ENCODE measurements around the gene VARS2.

- TF ChIP-seq, protein P1, sequence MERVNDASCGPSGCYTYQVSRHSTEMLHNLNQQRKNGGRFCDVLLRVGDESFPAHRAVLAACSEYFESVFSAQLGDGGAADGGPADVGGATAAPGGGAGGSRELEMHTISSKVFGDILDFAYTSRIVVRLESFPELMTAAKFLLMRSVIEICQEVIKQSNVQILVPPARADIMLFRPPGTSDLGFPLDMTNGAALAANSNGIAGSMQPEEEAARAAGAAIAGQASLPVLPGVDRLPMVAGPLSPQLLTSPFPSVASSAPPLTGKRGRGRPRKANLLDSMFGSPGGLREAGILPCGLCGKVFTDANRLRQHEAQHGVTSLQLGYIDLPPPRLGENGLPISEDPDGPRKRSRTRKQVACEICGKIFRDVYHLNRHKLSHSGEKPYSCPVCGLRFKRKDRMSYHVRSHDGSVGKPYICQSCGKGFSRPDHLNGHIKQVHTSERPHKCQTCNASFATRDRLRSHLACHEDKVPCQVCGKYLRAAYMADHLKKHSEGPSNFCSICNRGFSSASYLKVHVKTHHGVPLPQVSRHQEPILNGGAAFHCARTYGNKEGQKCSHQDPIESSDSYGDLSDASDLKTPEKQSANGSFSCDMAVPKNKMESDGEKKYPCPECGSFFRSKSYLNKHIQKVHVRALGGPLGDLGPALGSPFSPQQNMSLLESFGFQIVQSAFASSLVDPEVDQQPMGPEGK (CRISPR knock-in tag; IDR thresholded peaks at IDR 0.05; ENCODE audit: borderline replicate concordance), result no peak
- TF ChIP-seq ESRRG (CRISPR knock-in tag; IDR thresholded peaks at IDR 0.05) (no peak), GLIS3 (CRISPR knock-in tag; IDR thresholded peaks at IDR 0.05) (no peak), POU6F1 (CRISPR knock-in tag; IDR thresholded peaks at IDR 0.05; ENCODE audit: borderline replicate concordance, low read depth) (no peak), ZFP30 (CRISPR knock-in tag; IDR thresholded peaks at IDR 0.05) (no peak), TCF4 (CRISPR knock-in tag; IDR thresholded peaks at IDR 0.05; ENCODE audit: borderline replicate concordance) (no peak), TOX (CRISPR knock-in tag; IDR thresholded peaks at IDR 0.05; ENCODE audit: borderline replicate concordance) (no peak), RARB (CRISPR knock-in tag; IDR thresholded peaks at IDR 0.05) (no peak), ZC3H10 (CRISPR knock-in tag; IDR thresholded peaks at IDR 0.05) (no peak), ZFP3 (CRISPR knock-in tag; IDR thresholded peaks at IDR 0.05) (no peak), ISL1 (CRISPR knock-in tag; IDR thresholded peaks at IDR 0.05) (no peak)
- TF ChIP-seq, protein P2, sequence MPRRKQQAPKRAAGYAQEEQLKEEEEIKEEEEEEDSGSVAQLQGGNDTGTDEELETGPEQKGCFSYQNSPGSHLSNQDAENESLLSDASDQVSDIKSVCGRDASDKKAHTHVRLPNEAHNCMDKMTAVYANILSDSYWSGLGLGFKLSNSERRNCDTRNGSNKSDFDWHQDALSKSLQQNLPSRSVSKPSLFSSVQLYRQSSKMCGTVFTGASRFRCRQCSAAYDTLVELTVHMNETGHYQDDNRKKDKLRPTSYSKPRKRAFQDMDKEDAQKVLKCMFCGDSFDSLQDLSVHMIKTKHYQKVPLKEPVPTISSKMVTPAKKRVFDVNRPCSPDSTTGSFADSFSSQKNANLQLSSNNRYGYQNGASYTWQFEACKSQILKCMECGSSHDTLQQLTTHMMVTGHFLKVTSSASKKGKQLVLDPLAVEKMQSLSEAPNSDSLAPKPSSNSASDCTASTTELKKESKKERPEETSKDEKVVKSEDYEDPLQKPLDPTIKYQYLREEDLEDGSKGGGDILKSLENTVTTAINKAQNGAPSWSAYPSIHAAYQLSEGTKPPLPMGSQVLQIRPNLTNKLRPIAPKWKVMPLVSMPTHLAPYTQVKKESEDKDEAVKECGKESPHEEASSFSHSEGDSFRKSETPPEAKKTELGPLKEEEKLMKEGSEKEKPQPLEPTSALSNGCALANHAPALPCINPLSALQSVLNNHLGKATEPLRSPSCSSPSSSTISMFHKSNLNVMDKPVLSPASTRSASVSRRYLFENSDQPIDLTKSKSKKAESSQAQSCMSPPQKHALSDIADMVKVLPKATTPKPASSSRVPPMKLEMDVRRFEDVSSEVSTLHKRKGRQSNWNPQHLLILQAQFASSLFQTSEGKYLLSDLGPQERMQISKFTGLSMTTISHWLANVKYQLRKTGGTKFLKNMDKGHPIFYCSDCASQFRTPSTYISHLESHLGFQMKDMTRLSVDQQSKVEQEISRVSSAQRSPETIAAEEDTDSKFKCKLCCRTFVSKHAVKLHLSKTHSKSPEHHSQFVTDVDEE (CRISPR knock-in tag; IDR thresholded peaks at IDR 0.05), result no peak
These were observed 23.2 kb downstream of the VARS2 start for GRCh38 chr6:30937265-30937664.

Data from SK-N-SH treated with all-trans-retinoic acid at 6 μM for 48 hours (cell line).